PFSK-1 (cell line): ENCODE measurements around the gene CCL18.

ENCODE experiments used
- FOXP2 ChIP-seq: optimal IDR thresholded peaks from 2 replicates; pipeline ENCODE3; 2011; ENCODE audit warnings: borderline replicate concordance, control low read depth, inconsistent platforms; ENCODE audit not compliant: insufficient read depth; ENCODE audit errors: extremely low read length, extremely low read depth
- POLR2AphosphoS5 ChIP-seq: IDR thresholded peaks from 2 replicates; pipeline ENCODE4 v1.6.1; 2012; ENCODE audit warnings: low read depth, mild to moderate bottlenecking, control low read depth, low read length, moderate library complexity
- SIN3A ChIP-seq: IDR thresholded peaks from 2 replicates; pipeline ENCODE4 v1.6.1; 2012; ENCODE audit warnings: mild to moderate bottlenecking, low read length, moderate library complexity, borderline replicate concordance; ENCODE audit not compliant: insufficient read depth
- TAF1 ChIP-seq: IDR thresholded peaks from 2 replicates; pipeline ENCODE4 v1.6.1; 2012; ENCODE audit warnings: low read length, control low read depth, borderline replicate concordance; ENCODE audit not compliant: insufficient read depth
- TF ChIP-seq, protein P1 (sequence below), 2 experiments: IDR thresholded peaks; 2 replicates each; pipeline versions ENCODE4 v1.6.1 to v1.8.0; 2011 to 2012; ENCODE audit warnings: low read depth in 2 of 2, low read length in 2 of 2, control low read depth in 1 of 2, inconsistent platforms in 1 of 2, mild to moderate bottlenecking in 1 of 2, moderate library complexity in 1 of 2; ENCODE audit not compliant: insufficient read depth in 1 of 2

CCL18 gene

DNA sequence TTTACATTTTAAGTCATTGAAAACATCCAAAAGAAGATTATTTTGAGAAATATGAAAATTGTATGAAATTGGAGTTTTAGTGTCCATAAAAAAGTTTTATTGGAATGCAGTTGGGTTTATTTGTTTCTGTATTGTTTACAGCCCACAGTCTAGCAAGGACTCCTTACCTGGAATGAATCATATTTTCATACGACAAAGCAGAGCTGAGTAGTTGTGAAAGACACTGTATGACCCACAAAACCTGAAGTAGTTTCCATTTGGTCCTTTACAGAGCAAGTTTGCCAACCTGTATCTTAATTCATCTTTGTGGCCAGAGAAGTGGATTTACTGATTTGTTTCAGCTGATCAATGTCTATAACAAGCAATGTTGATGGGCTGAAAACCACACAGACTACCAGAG lies 10.3 kb downstream of the CCL18 start:
- TF ChIP-seq SIN3A (no peak), FOXP2 (no peak), TAF1 (no peak), POLR2AphosphoS5 (no peak)
- TF ChIP-seq, protein P1, sequence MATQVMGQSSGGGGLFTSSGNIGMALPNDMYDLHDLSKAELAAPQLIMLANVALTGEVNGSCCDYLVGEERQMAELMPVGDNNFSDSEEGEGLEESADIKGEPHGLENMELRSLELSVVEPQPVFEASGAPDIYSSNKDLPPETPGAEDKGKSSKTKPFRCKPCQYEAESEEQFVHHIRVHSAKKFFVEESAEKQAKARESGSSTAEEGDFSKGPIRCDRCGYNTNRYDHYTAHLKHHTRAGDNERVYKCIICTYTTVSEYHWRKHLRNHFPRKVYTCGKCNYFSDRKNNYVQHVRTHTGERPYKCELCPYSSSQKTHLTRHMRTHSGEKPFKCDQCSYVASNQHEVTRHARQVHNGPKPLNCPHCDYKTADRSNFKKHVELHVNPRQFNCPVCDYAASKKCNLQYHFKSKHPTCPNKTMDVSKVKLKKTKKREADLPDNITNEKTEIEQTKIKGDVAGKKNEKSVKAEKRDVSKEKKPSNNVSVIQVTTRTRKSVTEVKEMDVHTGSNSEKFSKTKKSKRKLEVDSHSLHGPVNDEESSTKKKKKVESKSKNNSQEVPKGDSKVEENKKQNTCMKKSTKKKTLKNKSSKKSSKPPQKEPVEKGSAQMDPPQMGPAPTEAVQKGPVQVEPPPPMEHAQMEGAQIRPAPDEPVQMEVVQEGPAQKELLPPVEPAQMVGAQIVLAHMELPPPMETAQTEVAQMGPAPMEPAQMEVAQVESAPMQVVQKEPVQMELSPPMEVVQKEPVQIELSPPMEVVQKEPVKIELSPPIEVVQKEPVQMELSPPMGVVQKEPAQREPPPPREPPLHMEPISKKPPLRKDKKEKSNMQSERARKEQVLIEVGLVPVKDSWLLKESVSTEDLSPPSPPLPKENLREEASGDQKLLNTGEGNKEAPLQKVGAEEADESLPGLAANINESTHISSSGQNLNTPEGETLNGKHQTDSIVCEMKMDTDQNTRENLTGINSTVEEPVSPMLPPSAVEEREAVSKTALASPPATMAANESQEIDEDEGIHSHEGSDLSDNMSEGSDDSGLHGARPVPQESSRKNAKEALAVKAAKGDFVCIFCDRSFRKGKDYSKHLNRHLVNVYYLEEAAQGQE (IDR thresholded peaks at IDR 0.05; ENCODE audit: insufficient read depth in 1 of 2, low read depth in 2 of 2, low read length in 2 of 2), result no peak

DNA sequence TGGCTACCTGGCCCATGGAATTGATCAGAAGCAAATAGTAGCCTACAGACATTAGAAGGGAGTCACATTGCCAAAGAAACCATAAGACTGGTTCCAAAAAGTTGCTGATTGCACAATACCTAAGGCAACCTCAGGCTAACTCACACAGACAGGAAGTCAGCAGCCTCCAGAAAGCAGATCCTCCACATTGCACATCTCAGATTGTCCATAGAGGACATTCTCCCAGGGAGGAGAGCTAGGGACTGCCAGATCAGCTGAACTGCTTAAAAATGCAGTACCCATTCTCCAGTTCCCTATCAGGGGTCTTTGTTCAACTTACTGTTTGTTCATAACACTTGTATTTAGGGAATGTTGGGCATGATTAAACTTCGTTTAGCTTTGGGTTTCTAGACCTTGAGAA lies 21.7 kb downstream of the CCL18 start:
- TF ChIP-seq SIN3A (no peak), TAF1 (no peak), POLR2AphosphoS5 (no peak), FOXP2 (no peak)
- TF ChIP-seq, protein P1 (IDR thresholded peaks at IDR 0.05; ENCODE audit: insufficient read depth in 1 of 2, low read depth in 2 of 2, low read length in 2 of 2), result no peak

DNA sequence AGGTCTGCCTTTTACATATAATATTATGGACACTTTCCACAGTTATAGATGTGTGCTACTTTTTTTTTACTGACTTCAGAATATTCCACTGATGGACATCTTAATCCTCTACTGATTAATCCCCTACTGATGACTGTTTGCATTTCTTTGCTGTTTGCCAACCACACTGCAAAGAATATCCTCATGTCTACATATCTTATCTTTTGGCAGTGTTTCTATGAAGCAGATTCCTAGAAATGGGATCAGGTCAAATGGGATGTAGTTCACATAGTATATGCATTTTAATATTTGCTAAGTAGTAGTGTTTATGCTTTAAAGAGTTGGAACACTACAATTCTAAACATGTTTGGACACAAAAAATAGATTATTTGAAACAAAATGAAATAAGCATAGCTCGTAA lies 22.7 kb downstream of the CCL18 start:
- TF ChIP-seq, protein P1 (IDR thresholded peaks at IDR 0.05; ENCODE audit: insufficient read depth in 1 of 2, low read depth in 2 of 2, low read length in 2 of 2), result no peak
- no peak for TF ChIP-seq SIN3A
- no peak for TF ChIP-seq POLR2AphosphoS5
- TF ChIP-seq TAF1, result no peak
- no peak for TF ChIP-seq FOXP2

DNA sequence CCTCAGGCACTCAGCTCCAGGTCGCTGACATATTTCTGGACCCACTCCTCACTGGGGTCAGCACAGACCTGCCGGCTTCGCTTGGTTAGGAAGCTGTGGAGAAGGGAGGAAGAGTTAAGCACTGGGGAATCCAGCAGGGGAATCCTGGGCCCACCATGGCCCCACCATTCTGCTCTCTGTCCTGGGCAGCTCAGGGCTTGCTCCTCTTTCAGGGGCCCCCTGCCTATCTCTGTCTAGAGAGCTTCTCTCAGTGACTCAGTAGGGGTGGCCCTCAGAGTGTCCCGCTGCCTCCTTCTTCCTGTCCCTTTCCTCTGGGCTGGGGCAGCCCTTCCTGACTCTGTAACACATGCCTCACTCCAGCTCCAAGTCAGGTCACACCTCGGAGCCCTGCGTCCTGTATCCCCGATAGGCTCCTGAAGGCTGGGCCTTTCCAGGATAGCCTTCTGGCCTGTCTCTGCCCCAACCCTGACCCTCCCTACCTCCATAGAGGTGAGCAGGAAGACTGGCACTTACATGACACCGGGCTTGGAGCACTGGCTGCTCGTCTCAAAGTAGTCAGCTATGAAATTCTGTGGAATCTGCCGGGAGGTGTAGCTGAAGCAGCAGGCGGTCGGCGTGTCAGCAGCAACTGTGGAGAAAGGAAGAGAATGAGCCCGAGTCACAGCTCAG lies 24.7 kb downstream of the CCL18 start:
- TF ChIP-seq, protein P1 (IDR thresholded peaks at IDR 0.05; ENCODE audit: insufficient read depth in 1 of 2, low read depth in 2 of 2, low read length in 2 of 2), result no peak

DNA sequence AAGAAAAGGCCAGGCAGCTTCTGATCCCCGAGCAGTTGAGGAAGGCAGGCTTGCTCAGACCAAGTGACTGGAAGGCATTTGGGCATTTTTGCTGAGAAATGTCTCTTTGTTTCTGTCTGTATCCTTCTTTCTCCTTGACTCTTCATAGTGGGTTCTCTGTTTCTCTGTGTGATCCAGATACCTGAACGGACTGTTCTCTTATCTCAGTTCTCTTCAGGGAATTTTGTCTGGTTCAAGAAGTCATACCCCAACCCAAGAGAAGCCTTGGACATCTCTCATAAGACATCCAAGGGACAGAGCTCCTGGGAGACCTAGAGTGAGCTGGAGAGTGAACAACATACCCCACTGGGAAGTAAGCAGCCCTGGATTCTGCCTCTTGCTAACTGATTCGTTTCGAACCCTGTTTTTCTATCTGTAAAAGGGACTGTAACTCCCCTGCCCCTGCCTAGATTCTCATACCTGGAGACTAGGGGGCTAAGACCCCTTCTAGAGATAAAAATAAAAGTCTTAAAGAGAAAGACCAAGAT lies 25.3 kb downstream of the CCL18 start:
- TF ChIP-seq FOXP2, result no peak
- no peak for TF ChIP-seq SIN3A
- TF ChIP-seq POLR2AphosphoS5, result no peak
- TF ChIP-seq, protein P1 (IDR thresholded peaks at IDR 0.05; ENCODE audit: insufficient read depth in 1 of 2, low read depth in 2 of 2, low read length in 2 of 2), result no peak
- no peak for TF ChIP-seq TAF1
